ENCODE data around the gene CEMP1.

DNA sequence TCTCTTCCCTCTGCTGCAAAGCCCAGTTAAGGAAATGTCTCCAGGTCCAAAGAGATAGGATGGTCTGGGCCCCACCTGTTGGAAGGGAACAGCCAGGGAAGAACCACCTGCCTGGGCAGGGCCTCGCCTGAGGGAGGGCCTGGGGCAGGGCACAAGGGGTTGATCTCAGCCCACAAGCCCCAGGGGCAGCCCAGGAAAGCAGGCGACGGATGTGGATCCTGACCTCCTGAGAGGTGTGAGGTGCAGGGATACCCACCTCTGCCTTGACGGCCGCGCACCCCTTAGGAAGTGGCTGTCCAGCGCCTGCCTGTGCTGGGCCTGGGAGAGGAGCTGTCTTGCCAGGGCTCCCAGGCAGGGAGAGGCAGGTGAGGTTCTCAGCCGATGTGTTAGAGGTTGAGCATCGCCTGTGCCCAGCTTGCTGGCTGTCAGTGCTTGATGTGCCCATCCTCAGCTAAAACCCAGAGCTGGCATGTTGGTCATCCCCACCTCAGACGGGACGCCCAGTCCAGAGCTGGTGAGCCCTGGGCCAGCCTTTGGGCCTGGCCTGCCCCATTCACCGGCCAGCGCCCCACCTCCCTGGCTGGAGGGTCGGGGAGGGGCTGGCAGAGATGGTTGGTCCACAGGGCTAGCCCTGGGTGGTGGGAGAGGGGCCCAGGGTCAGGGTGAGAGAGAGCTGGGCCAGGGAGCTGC lies 434 bp downstream of the CEMP1 start:
- TF ChIP-seq, protein P1, sequence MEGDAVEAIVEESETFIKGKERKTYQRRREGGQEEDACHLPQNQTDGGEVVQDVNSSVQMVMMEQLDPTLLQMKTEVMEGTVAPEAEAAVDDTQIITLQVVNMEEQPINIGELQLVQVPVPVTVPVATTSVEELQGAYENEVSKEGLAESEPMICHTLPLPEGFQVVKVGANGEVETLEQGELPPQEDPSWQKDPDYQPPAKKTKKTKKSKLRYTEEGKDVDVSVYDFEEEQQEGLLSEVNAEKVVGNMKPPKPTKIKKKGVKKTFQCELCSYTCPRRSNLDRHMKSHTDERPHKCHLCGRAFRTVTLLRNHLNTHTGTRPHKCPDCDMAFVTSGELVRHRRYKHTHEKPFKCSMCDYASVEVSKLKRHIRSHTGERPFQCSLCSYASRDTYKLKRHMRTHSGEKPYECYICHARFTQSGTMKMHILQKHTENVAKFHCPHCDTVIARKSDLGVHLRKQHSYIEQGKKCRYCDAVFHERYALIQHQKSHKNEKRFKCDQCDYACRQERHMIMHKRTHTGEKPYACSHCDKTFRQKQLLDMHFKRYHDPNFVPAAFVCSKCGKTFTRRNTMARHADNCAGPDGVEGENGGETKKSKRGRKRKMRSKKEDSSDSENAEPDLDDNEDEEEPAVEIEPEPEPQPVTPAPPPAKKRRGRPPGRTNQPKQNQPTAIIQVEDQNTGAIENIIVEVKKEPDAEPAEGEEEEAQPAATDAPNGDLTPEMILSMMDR (IDR thresholded peaks at IDR 0.05 in 2 of 3, conservative IDR thresholded peaks at IDR 0.05 in 1 of 3; ENCODE audit: control insufficient read depth in 2 of 3, extremely low read depth in 1 of 3, insufficient read depth in 1 of 3, low read depth in 3 of 3, low read length in 3 of 3) = no peak
- TF ChIP-seq NFIC (IDR thresholded peaks at IDR 0.05; ENCODE audit: low read depth, low read length) (no peak), EGR1 (IDR thresholded peaks at IDR 0.05; ENCODE audit: borderline replicate concordance in 1 of 2, low read depth in 2 of 2, low read length in 2 of 2) (no peak), EZH2 (IDR thresholded peaks at IDR 0.05; ENCODE audit: borderline replicate concordance, control insufficient read depth, low read depth, low read length) (no peak), NR2C2 (IDR thresholded peaks at IDR 0.05; ENCODE audit: borderline replicate concordance, control insufficient read depth, insufficient read length, low read depth) (no peak), RCOR1 (conservative IDR thresholded peaks at IDR 0.05; ENCODE audit: low read depth, low read length) (no peak), SIN3A (IDR thresholded peaks at IDR 0.05; ENCODE audit: low read depth, low read length) (no peak), POLR2AphosphoS5 (IDR thresholded peaks at IDR 0.05; ENCODE audit: low read length) (no peak), MXI1 (IDR thresholded peaks at IDR 0.05; ENCODE audit: low read depth, low read length) (no peak), CREB1 (IDR thresholded peaks at IDR 0.05; ENCODE audit: low read depth) (no peak), TBL1XR1 (IDR thresholded peaks at IDR 0.05; ENCODE audit: low read depth, low read length) (no peak), RFX5 (IDR thresholded peaks at IDR 0.05; ENCODE audit: low read depth, low read length) (no peak)
- TF ChIP-seq, protein P2, sequence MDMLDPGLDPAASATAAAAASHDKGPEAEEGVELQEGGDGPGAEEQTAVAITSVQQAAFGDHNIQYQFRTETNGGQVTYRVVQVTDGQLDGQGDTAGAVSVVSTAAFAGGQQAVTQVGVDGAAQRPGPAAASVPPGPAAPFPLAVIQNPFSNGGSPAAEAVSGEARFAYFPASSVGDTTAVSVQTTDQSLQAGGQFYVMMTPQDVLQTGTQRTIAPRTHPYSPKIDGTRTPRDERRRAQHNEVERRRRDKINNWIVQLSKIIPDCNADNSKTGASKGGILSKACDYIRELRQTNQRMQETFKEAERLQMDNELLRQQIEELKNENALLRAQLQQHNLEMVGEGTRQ (IDR thresholded peaks at IDR 0.05; ENCODE audit: borderline replicate concordance, low read depth, low read length) = no peak
